SIG-M5 treated with dmso at 0.1 percent for 504 hours (cell line): ENCODE measurements around the gene ZNRF3.
"Not testable (repeated sequence)": the region's sequence is repeated elsewhere in the genome, so short reads cannot be mapped to it uniquely, and the experiment has no call there.

ENCODE experiments used
- DNase-seq: peaks from one replicate; lab custom pipeline; 2025; ENCODE audit not compliant: unreplicated experiment; lab: John Stamatoyannopoulos, UW

Gene ZNRF3

DNA sequence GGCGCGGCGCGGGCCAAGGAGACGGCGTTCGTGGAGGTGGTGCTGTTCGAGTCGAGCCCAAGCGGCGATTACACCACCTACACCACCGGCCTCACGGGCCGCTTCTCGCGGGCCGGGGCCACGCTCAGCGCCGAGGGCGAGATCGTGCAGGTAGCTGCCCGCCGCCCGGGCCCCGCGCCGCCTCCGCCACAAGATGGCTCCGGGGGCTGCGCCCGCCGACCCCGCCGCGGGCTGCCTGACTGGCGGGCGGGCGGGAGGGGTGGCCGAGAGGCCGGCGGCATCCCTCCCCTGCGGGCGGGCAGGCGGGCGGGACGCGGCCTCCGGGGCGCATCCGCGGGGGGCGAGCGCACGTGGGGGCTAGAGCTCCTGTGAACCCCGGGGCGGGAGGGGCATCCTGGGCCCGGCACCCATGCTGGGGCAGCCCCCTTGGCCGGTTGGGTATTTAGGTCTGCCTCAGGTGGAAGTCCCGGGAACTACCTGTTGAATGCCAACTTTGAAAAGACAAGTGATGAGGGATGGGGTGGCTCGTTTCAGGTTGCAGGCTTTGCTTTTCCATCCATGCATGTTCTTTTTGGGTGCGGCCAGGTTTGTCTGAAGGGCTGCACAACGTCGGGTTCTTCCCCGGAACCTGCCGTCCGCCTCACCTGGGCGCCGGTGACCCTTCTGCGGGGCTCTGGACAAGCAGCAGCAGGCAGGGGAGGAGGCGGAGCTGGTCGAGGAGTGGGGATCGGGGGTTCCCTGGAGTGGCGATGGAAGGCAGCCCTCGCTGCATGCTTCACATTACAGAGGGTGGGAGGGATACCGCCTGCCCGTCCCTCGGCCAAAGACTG is 760 bp downstream of the ZNRF3 start:
- no peak for DNase-seq

DNA sequence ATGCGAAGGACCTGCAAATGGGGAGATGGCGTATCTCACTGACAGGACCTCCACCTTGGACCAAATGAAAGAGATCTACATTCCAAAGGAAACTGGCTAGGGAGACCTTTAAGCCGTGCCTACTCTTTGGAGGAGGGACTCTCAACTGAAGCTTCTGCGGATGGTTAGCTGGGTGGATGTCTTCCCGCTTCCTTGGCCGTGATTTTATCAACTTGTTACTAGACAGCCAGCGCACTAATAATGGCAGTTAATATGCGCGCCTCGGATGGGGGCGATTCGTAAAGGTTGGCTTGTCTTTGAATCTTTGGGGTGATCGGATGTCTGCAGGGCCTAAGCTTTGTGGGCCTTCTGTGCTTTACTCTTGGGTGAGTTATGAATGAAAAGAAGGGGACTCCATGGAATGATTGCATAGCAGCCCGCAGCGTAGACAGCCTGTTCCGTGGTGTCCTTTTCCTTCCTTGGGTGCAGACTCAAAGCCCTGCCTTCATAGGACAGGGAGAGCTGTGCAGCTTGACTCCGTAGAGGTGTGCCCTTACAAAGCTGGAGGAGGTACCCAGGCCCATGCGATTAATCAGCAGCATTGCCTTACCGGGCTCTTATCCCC is 1.5 kb downstream of the ZNRF3 start:
- no peak for DNase-seq

DNA sequence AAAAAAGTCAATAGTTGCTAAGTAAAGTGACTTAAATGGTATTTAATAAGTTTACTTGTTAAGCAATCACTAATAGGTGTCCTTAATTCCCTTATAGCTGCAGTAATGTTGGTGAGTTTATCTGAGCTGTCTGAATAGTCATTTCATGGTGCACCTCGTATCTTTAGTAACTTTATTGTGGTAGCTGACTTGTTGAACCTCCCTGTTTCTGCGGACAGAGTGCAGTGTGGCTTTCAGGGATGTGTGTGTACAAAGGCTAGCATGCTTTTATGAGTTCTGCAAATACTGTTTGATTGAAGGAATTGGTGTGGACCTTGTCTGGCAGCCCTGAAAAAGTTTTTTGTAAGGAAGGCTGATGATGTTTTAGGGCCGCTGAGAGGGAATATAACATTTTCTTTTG is 2.6 kb downstream of the ZNRF3 start:
- no peak for DNase-seq

DNA sequence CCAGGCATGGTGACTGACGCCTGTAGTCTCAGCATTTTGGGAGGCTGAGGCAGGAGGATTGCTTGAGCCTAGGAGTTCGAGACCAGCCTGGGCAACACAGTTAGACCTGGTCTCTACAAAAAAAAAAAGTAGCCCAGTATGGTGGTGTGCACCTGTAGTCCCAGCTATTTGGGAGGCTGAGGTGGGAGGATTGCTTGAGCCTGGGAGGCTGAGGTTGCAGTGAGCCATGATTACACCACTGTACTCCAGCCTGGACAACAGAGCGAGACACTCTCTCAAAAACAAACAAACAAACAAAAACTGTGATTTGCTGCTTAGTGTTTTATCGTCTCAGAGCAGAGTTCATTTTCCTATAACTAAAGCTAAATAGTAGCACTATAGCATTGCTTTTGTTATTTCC is 3.3 kb downstream of the ZNRF3 start:
- not testable (repeated sequence) for DNase-seq

DNA sequence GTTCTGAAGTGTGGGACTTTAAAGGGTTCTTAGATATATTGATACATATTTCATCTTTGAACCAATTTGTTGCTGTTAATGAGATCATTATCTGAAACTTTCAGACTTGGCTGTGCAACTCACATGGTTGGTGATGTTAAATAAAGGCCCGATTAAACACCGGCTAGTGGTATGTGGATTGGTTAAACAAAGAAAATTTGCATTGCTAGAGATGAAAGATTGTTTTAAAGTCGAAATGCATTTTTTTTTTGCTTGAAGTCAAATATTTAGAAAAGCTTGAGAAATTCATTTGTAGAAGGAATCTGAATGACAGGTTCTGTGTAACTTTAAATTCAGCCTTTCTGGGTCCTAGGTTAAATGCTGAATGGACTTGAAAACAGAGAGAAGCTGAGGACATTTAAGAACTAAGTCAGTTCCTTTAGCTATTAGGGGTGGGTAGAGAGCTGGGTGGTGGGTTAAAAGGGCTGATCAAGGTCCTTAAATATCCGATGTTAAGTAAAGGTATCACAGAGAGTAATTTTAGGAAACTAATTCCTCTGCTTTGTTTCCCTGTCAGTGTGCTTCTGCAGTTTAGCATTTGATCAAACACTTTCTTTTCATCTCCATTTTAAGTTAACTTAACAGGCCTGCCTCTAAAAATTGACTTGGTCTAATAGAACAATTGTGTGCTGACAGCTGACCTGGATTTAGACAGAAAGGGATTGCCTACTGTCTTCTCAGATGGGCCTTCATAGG is 4.5 kb downstream of the ZNRF3 start:
- DNase-seq = no peak

DNA sequence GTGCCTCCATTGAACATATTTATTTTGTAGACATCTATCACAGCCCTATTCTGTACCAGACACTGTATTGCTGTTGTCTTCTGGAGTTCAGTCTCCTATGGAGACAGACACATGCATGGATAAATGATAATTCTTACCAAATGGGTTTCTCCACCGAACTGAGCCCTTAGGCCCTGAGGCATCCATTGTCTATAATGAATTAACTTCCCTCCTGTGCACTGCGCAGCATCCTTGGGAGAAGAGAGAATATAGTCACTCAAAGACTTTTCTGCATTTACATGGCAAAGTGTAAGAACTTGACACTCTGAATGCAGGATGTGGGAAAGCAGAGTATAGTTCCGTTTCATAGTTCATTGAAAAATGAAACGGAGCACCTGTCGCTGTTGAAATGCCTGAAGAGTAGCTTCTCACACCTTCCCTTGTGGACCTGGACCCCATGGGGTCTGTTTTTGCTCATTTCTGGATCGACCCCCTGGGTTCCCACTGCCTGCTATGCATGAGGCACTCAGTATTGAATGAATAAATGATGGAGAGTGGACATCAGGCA is 6.2 kb downstream of the ZNRF3 start:
- DNase-seq = no peak

DNA sequence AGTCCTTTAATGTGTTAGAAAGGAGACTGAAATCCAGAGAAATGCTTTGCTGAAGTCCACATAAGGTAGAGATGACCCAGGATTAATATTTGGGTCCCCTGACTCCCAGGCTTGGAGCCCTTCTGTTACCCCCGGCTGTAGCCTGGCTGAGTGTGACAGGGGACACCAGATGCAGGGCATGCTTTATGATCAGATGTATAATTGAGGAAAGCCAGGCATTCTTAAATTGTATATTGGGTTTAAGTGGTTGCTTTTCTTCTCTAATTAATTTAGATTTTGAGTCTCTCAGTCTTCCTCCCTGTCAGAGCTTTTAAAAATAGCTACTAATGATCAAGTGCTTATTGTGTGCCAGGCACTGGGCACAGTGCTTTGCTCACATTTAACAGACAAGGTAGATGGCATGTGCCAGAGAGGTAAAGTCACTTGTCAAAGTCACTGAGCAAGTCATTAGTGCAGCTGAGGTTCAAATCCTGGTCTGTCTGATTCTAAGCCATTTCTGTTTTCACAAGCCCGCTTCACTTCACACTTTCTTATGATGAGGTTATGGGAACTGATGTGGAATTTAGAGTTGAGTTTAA is 7.9 kb downstream of the ZNRF3 start:
- no peak for DNase-seq

DNA sequence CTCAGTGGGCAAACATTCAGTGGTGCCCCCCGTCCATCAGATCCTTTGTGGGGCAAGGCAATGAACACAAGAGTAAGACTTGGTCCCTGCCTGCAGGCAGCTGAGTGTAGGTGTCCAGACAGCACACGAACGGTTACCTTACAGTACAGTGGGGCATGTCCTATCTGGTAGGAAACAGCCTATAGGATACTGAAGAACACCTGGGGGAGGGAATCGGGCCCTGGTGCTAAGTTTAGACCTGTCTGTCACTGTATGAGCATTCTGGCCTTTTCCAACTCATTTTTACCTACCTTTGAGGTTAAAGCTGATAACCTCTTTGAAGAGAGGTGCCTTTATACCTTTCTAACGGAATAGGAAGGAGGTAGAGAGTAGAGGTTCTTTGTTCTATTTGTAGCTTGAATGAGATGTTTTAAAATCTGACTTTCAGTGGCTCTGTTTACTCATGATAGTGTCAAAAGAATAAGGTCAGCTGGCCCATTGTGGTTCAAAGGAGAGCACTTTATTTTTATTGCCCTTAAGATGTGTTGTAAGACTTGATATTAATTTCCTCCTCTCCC is 8.9 kb downstream of the ZNRF3 start:
- DNase-seq = no peak

DNA sequence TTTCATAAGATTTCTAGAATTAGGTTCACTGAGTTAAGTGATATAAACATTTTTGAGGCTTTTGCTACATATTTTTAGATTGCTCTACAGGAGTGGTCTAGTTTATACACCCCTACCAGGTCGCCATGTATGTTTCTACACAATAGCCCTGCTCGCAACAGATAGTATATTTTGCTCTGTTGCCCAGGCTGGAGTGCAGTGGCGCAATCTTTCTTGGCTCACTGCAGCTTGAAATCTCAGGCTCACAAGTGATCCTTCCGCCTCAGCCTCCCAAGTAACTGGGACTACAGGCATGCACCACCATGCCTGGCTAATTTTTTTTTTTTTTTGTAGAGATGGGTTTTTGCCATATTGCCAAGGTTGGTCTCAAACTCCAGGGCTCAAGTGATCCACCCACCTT is 10.4 kb downstream of the ZNRF3 start:
- no peak for DNase-seq

DNA sequence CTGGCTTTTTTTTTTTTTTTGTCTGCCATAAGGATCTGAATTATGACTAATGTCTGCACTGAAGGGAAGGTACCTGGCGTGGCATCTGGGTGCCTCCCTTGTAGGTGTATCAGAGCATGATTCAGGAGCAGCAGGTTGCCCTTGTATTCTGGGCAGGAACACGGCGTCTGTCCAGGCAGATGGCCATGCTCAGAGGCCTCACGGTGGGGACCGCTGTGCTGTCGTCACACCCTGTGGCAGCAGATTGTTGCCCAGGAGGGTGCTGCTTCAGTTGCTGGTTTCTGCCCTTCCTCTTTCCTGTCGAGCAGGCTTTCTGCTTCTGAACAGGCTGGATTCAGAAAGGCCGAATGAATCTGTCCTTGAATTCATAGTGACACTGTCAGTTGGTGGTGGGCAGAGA is 11.0 kb downstream of the ZNRF3 start:
- DNase-seq = peak; percentile 44

DNA sequence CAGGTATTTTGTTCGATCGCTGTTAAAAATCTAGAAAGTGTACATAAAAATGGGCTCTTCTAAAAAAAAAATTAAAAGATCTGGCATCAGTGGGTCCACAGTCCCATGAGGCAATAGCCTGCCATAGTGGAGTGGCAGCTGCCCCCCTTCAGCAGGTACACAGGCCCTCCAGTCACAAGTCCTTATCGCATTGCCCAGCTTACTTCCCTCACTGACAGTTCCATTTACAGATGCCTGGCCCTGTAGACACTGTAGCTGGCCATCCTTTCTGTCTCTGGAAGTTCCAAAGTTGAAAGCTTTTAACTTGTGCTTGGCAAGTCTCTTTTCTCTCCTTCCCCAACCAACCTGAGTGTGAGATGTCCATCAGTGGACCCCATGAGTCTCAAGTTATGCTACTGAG is 11.4 kb downstream of the ZNRF3 start:
- DNase-seq = no peak

DNA sequence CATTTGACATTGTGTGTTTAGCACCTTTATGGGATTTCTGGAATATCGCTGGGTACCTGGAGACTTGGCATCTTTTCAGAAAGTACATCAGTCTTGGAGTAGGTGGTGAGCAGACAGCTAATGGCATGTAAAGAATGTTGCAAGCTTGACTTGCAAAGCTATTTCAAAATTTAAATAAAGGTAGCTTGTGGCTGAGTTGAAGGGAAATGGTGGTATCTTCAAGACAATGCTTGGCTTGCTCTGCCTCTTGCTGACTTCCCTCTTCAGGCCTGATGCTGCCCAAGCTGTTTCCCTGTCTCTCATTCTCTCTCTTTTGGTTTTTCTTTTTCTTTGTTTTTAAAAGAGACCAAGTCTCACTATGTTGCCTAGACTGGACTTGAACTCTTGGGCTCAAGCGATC is 13.2 kb downstream of the ZNRF3 start:
- peak; percentile 38 for DNase-seq

DNA sequence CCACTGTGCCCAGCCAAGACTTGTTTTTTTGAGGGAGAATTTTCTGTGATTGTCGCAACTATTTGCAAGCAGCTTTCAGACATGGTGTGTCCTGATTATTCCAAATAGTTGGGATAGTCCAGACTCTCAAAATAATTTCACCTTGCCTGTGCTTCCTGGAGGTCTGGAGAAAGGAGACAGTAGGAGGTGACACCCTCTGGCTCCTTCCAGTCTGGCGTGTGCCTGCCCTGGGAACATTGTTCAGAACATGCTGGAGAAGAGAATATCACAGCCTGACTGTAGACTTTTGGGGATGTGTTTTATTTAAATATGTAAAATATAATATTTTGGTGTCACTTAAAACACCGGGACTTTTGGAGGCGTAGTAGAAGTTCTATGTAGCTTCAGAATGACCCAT is 14.9 kb downstream of the ZNRF3 start:
- no peak for DNase-seq

DNA sequence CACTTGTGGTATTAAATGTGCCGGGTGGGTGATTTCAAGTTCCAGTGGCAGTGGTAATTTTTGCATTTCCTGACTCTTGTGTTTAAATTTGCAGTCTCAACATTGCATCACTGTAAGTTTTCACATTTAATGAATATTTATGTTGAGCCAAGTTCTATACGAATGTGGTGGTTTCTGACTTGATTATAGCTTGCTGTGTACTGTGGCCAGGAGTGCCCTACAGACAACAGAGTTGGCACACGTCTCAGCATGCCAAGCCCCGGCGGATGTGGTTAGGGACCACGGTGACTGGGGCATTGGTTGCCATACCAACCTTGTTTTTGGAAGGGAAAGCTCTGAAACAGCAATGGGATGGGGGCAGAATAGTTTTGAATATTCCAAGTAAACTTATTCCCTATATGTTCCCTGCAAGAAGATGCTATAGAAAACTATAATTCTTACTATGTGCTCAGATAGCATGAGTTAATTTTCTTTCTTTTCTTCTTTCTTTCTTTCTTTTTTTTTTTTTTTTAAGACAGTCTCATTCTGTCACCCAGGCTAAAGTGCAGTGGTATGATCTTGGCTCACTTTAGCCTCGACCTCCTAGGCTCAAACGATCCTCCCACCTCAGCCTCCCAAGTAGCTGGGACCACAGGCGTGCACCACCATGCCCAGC is 16.0 kb downstream of the ZNRF3 start:
- DNase-seq = no peak

DNA sequence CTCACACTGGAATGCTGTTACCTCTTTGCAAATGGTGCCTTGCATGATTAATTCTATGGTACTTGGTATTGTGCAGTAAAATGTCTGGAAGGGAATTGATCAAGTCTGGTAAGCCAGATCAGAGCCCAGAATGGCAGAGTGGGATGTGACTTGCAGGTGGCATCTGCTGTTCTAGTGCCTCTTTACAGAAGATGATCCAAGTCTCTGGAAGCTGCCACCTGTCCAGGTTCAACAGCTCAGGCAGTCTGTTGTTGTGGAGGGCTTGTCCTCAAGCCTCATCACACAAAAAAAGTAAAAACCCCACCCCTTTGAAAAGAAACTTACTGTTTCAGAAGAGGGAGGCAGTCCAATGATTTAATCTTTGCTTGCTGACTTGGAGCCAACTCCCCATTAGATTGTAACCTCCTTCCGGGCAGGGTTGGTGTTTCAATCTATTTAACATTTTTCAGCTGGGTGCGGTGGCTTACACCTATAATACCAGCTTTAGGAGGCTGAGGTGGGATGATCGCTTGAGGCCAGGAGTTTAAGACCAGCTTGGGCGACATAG is 17.1 kb downstream of the ZNRF3 start:
- no peak for DNase-seq

DNA sequence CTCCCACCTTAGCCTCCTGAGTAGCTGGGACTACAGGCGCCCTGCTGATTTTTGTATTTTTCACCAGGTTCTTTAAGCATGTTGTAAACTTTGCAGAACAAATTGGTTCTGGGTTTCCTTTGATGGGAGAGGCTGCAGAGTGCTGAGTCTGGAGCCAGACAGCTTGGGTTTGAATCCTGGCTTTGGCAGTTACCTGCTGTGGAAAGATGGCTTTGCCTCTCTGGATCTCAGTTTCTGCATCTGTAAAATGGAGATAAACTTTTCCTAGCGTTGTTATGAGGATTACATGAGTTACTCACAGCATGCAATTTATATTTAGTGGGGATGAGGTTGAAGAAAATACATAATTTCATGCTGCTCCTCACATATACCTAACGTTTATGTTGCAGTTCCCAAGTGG is 19.1 kb downstream of the ZNRF3 start:
- DNase-seq = no peak

DNA sequence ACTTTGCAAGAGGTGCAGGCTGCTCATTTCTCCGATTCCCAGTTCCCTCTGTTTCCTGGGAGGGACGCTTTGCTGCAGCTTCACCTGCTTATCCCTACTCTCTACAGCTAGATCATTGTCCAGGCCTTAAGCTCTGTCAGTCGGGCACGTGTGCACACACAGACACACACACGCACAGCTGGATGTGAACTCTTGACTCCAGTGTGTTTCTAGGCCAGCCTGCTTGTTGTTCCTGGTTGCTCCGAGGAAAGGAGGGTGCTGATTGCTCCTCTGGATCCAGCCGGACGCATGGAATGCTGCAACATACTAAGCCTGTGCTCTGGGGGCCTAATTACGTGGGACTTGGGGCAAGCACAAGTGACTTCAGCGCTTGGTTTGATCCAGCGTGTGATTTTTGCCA is 19.7 kb downstream of the ZNRF3 start:
- DNase-seq = no peak

DNA sequence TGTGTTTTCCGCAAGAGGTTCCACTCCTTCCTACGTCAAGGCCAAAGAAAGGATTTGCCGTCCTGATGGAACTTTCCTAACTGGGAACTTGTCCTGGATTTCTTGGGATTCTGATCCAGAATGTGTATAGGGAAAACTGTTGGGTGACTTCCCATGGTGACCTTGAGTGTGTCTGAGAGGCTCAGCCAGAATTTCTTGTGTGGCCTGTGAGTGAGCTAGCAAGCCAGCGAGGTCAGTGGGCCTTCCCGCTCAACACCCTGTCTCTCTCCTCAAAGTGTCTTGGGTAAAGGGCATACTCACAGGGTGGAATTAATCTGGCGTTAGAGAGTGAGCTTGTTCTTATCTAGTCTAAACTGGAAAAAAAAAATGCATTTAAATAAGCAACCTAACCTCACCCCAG is 20.4 kb downstream of the ZNRF3 start:
- no peak for DNase-seq

DNA sequence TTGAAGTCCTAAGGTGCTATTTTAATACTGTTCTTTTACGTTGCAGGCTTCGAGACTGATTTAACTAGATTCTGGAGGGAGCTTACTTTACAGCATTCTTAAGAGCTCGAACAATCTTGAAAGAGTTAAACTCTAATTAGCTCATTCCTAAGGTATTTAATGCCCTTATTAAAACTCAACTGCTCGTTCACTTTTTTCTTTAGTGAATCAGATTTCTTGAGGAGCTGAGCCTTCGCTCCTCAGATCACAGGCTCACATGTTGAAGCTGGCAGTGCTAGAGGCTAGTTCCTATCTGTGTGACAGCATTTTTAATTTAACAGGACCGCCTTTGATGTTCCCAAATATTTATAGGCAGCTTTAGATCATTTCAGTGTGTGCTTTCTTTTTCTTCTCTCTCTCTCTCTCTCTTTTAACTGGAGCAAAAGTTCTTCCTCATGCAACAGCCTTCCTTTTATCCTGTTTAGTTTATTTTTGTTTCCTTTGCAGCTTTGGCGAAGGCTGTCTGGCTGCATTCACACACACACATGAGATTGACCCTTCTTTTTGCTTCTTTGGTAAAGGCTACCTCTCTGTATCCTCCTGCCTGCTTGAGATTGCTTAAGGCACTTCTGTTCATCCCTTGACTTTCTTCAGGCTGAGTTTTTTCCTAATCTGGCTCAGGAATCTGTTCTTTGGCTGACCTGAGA is 21.0 kb downstream of the ZNRF3 start:
- DNase-seq = no peak
